Fibroblast of skin of left quadriceps (primary cell): ENCODE measurements around the gene ESYT3.
A peak's percentile ranks its signal among the peaks of the same experiment; 100 is the strongest.

Source experiments
- DNase-seq, 2 experiments: peaks; one replicate each; pipeline ENCODE4 v3.0.0-alpha.2; 2013; ENCODE audit warnings: low read depth in 2 of 2

ESYT3 gene, protein sequence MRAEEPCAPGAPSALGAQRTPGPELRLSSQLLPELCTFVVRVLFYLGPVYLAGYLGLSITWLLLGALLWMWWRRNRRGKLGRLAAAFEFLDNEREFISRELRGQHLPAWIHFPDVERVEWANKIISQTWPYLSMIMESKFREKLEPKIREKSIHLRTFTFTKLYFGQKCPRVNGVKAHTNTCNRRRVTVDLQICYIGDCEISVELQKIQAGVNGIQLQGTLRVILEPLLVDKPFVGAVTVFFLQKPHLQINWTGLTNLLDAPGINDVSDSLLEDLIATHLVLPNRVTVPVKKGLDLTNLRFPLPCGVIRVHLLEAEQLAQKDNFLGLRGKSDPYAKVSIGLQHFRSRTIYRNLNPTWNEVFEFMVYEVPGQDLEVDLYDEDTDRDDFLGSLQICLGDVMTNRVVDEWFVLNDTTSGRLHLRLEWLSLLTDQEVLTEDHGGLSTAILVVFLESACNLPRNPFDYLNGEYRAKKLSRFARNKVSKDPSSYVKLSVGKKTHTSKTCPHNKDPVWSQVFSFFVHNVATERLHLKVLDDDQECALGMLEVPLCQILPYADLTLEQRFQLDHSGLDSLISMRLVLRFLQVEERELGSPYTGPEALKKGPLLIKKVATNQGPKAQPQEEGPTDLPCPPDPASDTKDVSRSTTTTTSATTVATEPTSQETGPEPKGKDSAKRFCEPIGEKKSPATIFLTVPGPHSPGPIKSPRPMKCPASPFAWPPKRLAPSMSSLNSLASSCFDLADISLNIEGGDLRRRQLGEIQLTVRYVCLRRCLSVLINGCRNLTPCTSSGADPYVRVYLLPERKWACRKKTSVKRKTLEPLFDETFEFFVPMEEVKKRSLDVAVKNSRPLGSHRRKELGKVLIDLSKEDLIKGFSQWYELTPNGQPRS

DNA sequence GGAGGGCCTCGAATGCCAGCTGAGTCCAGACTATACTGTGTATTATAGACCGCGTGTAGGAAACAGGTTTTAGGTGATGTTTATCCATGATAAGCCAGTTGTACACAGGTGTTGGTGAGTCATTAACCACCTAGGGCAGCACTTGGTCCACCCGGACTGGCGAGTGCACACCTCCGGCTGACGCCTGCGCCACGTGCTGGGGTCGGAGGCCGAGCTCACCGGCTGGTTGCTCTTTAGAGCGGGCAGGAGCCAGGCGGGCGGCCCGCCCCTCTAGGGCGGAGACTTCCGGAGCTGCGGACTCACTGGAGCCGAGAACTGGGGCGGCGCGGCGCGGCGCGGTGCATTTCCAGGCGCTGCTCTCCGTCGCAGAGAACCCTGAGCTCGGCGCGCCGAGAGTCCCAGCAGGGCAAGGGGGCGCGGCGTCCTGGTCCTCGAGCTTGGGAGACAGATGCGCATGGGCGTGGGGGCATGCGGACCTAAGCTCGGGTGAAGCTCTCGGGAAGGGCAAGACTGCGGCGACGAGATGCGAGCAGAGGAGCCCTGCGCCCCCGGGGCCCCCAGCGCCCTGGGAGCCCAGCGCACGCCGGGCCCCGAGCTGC, at the start of gene ESYT3:
Gene ESYT3 (plus strand): TSS at position 341 of the 599 bp plus-strand sequence. CDS start 183 bp downstream, at position 524.
- DNase-seq: no peak

DNA sequence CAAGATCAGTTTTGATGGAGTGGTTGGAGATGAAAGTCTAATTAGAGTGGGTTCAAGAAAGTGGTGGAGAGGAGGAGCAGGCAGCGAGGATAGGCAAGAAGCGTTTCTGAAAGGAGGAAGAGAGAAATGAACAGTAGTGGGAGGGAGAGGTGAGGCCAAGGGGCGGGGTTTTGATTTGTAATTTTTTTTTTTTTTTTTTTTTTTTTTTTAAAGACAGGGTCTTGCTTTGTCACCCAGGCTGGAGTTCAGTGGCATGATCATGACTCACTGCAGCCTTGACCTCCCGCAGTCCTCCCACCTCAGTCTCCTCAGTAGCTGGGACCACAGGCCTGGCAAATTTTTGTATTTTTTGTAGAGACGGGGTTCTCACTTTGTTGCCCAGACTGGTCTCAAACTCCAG, 49.4 kb upstream of the ESYT3 start:
- no peak for DNase-seq

DNA sequence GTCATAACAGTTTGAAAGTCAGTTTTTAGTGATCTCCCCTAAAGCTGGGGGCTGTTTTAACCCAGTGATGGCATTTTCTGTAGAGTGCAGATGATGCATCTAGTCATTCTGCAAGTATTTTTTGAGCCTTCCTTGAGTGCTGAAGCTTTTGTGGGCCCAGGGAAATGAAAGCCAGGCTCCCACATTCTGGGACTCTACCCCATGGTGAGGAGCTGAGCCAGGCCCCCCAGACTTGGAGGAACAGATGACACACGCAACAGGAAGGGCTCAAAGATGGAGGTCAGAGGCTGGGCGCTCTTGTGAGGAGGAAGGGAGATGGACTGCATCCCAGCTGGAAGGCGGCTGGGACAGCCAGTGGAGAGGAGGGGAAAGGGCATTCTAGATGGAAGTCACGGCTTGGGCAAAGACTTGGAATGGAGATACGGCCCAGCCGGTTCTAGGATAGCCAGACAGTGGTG, 45.2 kb upstream of the ESYT3 start:
- no peak for DNase-seq

DNA sequence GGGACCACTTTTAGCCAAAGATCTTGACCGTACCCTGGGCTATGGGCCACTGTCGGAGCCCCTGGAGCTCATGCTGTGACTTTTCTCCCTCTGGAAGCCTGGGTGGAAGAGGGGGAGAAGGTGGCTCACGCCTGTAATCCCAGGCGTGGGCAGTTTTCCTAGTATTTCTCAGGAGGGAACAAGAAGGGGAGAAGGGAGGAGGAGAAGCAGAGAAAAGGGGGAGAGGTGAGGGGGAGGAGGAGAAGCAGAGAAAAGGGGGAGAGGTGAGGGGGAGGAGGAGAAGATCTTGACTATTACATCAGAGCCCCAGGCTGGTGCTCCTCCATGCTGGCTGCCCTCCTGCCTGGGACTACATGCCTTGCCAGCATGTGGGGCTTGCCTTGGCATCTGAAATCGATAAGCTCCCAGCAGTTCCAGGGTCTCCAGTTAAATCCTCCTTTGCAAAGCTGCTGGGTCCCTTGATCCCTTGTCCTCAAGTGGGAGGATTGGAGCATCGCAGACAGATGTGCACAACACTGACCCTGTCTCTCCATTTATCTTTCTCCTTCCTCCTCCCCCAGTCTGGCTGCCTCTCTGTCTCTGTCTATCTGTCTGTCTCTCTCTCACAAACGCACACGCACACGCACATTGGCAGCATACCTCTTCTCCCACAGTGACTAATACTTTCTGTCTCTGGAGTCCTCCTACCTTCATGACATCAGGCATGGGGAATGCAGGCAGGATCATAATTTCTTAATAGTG, 44.4 kb upstream of the ESYT3 start:
- DNase-seq: peak; percentile 88

DNA sequence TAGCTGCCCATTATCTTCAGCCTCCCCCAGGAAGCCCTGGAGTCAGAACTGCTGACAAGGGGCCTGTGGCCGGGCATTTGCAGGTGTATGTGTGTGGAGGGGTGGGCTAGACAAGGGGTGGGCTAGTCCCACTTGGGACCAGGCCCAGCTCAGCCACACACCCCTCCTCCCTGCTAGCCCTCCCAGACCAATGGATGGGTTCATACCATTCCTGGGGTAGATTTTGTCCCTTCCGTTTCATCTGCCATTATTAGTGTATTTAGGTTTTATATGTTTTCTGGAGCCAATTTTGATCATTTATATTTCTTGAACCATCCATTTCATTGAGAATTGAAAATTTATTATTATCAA, 43.9 kb upstream of the ESYT3 start:
- DNase-seq: no peak

DNA sequence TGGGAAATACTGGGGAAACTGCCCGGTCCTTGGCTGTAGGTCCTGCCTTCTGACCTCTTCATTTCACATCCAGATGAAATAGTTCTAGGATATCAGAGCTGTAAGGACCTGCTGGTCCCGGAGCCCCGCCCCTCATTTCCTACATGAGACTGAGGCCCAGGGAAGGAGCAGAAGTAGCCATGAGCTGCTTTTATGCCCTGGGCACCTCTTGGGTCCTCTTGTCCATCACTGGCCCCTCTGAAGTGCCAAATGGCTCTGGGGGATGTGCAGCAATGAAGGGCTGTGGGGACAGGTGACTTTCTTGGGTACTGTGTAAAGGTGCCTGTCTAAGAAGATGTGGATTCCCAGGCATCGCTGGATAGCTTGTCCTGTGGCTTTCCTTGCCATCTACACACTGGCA, 40.3 kb upstream of the ESYT3 start:
- no peak for DNase-seq

DNA sequence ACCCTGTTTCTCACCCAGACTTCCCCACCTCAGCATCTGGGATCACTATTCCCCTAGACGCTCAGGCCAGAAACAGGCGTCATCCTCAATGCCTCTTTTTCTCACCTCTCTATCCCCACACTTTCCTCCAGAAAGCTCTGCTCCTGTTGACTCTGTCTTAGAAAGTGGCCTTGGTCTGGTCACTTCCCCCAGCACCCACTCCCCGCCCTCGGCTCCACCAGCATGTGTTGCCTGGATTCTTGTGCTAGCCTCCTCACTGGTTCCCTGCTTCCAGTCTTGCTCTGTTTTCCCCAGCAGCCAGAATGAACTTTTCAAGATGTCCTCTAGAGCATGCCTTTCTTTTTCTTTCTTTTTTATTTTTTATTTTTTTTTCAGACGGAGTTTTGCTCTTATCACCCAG, 39.7 kb upstream of the ESYT3 start:
- DNase-seq: no peak

DNA sequence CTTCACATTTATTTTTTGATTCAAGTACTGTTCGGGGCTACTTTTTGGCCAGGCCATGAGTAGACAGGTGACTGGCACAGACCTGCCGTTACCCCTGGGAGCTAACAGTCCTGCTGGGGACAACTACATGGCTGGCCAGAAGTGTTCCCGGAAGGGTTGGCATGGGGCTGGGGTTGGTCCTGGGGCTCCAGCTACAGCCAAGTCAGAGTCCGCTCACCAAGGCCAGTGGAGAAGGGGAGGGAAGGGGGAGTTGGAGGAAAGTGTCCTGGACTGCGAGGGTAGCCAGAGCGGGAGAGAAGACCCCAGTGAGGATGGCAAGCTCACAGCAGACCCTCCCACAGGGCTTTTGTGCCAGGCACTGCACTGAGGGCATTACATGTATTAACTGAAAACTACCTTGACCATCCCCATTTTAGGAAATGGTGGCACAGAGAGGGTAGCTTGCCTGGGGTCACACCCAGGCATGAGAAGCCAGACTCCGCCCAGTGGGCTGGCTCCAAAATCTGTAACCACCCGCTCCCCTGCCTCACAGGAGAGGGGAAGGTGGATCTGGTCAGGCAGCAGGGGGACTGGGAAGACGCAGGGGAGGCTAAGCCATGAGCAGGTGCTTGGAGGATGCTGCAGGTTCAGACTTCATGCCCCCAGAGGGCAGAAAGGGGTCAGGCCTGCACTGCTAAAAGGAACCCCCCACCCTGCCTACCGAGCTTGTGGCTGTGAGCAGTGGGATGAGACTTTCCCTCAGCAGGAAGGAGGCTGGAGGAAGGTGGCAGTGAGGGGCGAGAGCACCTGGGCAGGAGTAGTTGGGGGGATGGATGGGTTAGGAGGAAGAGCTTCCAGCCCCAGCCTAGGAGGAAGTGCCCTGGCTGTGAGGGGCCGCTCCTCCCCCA, 38.3 kb upstream of the ESYT3 start:
- no peak for DNase-seq

DNA sequence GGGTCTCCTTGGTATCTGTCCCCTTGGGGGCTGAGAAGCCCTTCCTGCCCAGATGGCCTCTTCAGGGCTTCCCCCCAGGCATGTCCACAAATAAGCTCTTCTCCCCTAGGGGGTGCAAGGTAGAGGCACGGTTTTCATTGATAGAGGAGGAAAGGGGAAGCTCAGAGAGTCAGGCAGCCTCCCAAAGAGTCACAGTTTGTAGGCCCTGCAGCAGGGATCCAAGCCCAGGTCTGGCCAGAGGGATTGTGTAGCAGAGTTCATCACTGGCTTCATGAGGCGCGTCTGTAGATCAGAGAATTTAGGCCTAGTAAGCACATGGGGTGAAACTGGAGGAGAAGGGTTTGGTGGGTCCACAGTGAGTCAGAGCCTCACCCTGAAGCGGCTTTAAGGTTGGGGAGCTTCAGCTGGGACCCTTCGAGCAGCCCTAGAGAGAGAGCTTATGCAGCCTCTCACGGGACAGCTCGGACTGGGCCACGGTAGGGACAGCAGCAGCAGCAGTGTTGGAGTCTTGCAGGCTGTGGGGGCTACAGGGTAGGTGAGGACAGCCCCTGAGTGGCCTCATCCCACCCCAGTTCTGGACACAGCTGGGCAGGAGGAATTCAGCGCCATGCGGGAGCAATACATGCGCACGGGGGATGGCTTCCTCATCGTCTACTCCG, 37.5 kb upstream of the ESYT3 start:
- no peak for DNase-seq

DNA sequence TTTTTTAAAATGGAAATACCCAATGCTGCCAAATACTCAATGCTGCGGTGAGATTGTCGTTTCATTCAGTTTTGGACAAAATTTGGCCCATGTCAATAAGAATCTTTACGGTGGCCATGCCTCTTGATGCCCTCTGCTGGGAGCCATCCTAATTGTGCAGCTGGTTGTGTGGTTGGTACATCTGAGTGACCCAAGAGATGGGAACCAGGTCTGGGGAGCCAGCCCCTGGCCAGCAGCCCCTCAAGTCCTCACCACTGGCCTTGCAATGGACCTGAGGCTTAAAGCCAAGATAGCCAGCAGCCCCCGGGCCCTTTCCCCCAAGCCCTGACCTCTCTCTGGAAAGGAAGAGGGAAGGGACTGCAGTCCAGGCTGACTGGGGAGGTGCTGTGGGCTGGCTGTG, 36.4 kb upstream of the ESYT3 start:
- no peak for DNase-seq

DNA sequence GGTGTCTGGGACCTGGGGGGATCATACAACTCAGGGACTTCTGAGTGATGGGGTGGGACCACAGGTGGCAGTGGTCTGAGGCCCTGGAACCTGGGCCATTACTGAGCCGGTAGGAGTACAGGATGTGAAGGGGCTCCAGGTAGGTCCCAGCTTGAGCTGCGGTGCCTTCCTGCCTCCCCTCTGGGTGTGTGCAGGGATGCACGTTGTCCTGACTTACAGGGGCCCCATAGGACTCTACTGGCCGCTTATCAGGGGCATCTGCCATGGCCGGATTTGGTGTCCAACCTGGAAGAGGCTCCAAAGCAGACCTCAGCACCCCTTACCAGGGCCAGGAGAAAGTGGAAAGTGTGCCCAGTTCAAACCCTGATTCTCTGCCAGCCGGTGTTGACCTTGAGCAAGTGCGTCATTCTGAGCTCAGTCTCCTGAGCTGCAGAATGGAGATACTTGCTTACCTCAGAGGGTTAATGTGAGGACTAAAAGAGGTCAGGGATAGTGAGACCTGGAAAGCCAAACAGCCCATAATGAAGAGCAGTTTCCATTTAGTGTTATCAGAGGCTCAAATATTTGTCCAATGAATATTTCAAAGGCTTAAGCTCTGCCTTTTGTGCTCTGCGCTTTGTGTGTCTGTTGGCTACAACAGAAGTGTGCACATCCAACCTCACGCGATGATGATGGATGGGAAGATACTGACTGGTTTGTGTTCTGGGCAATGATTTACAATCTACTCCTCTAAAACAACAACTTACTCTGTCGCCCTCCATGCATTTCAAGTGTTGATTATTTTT, 35.4 kb upstream of the ESYT3 start:
- DNase-seq: no peak

DNA sequence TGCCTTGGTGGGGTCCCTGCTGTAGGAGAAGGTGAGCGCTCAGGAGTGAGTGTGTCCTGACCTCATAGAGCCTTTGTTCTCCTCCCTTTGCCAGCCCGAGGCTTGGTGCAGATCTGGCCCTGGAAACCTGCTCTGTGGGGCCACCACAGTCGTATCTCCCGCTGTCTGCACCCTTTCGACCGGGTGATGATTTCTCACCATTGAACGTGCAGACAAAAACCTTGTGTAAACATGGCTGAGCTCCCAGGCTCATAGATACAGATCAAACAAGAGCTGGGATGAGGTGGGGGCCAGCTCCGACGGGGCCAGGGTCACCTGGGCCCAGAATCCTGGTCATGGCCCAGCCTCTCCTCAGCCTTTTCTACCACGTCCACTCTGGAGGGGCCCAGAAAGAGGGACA, 34.6 kb upstream of the ESYT3 start:
- DNase-seq: no peak

DNA sequence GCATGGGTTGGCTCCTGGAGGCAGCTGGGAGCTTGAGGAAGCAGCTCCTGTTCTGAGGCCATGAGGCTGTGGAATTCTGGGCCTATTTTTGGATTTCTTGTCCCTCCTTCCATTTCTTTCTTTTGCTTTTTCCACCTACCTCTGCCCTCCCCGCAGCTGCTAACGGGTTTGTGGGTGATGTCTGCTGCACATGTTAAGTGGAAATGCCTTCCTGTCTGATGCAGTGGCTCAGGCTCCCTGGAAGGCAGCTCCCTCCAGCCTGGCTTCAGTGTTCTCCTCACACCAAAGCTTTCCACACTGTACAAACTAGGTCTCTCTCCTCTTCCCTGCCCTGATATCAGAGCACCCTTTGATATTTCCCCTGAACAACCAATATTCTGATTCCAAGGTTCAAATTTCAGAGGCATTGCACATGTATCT, 33.8 kb upstream of the ESYT3 start:
- DNase-seq: no peak

DNA sequence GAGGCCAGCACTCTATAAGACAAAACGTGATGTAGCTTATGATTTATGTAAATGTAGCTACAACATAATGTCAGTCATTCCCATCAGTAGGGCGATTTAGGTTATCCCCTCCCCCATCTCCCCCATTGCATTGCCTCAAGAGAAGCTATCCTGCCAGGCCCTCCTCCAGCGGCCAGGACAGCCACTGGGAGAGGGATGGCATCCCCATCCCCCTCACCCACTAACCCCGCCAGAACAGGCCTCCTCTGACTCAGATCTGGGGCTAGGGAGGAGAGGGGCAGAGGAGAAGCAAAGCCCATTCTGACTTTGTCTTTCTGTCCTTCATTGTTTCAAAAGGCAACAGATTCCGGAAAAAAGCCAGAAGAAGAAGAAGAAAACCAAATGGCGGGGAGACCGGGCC, 32.6 kb upstream of the ESYT3 start:
- no peak for DNase-seq

DNA sequence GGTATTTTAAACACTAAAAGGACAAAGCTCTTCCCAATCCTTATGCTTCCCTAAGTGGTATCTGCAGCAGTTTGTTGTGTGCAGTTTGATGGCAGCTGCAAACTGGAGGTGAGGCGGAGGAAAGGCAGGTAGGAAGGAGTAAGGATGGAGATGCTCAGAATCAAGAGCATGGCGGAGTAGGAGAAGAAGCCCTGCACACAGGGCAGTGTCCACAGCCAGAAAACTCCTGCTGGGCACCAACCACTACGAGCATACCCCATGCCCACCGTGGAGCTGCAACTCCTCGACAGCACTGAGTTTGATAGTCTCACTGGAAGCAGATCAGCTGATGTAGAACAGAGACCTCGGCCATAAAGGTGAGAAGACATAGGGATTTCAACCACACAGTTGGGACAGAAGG, 30.3 kb upstream of the ESYT3 start:
- no peak for DNase-seq

DNA sequence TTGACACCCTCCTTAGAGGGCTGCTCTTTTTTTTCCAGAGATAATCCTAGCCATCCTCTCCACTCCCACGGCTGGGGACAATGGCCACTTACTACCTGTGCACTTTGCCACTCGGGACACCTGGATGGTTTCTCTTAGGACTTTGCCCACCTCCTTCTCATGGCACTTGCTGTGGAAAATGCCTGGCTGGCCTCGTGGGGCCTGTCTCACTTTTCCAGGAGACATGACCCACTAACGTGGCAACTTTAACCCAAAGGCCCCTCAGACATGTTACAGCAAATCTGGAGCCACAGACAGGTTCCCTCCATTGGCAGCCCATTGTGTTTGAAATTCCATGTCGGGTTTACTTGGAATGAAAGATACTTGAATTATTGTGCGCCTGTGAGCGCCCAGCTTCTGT, 29.4 kb upstream of the ESYT3 start:
- no peak for DNase-seq

DNA sequence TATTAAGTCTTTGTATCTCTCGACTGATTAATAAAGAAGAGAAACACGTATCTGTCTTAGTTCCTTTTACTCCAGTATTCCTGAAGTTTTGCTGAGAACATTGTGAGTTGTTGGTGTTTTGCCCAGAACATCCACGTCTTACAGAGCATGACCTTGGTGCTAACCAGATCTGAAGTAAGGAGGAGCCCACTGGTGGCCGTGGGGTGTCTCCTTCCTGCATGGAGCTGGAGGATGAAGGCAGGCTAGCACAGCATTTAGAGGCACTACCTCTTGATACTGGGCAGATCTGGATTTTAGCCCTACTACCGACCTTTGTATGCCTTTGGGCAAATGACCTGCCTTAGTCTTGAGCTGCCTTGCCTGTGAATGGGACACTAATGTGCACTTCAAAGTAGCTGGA, 28.9 kb upstream of the ESYT3 start:
- no peak for DNase-seq

DNA sequence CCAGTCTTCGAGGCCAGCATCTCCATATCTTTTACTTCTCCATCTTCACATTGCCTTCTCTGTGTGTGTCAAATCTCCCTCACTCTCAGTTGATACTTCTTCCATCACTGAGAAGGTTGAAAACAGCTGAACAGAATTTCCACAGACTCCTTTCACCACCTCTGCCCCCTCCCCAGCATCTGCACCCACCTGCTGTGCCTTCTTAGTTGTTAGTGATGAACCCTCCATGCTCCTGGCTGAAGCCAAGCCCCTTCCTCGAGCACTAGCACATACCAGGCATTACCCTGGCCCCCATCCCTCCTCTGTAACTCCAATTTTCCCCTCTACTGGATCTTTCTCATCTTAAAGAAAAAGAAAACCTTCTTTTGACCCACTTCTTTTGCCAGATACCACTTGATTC, 27.8 kb upstream of the ESYT3 start:
- no peak for DNase-seq

DNA sequence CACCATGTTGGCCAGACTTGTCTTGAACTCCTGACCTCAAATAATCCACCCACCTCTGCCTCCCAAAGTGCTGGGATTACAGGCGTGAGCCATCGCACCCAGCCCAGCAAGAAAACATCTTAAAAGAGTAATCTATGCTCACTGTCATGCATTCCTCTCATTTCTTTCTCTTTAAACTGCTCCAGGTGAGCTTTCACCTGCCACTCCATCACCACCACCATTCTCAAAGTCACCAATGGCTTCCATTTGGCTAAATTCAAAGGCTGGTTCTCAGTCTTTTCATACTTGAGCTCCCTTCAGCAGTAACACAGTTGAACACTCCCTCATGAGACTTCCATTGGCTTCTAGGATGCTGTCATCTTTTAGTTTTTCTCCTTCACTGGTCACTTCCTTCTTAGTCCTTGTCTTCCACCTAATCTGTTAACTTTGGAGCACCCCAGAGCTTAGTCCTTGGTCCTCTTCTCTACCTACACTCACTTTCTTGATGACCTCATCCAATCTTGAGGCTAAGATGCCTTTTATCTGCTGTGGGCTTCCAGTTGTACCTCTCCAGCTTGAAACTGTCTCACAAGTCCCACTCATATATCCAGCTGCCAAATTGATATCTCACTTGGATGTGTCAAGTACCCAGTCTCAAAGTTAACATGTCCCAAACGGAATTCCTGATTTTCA, 27.0 kb upstream of the ESYT3 start:
- no peak for DNase-seq
